ENCODE measurements around the gene RANBP2.

Gene RANBP2

GRCh38 chr2:108825736-108826135 is 106.5 kb downstream of the RANBP2 start:
- H3K27ac ChIP-seq (ENCODE audit: low read depth, low read length) = no peak overlapping the region
- H3K4me3 ChIP-seq (ENCODE audit: low read length) = no peak overlapping the region
- H3K4me1 ChIP-seq (ENCODE audit: control insufficient read depth, insufficient read depth, low read length) = no peaks in the 10 kb centered on the region
- H3K27me3 ChIP-seq (ENCODE audit: control insufficient read depth, insufficient read depth, low read length) = no peaks in the 10 kb centered on the region
- no peak overlapping the region for H3K9ac ChIP-seq (ENCODE audit: low read length)
- H3K36me3 ChIP-seq (ENCODE audit: control insufficient read depth, insufficient read depth, low read length) = no peaks in the 10 kb centered on the region

GRCh38 chr2:108829578-108830310 is 110.5 kb downstream of the RANBP2 start:
- Histone ChIP-seq H3K9ac (ENCODE audit: low read length) (no peak overlapping the region), H3K36me3 (ENCODE audit: control insufficient read depth, insufficient read depth, low read length) (no peaks in the 10 kb centered on the region), H3K27me3 (ENCODE audit: control insufficient read depth, insufficient read depth, low read length) (no peaks in the 10 kb centered on the region), H3K27ac (ENCODE audit: low read depth, low read length) (no peak overlapping the region), H3K4me3 (ENCODE audit: low read length) (no peak overlapping the region), H3K4me1 (ENCODE audit: control insufficient read depth, insufficient read depth, low read length) (no peaks in the 10 kb centered on the region)

DNA sequence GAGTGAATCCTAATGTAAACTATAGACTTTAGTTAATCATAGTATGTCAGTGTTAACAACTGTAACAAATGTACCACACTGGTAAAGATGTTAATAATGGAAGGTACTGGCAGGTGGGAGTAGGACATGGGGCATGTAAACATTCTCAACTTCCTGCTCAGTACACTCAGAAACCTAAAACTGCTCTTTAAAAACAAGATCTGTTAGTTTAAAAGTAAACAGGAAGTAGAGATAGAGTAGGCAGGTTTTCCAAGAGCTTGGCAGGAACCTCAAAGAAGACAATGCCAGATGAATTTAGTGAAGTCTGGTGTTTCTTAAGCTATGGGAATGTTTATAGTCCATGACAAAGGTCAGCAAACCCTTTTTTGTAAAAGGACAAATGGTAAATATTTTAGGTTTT is 113.9 kb downstream of the RANBP2 start:
- Histone ChIP-seq H3K36me3 (ENCODE audit: control insufficient read depth, insufficient read depth, low read length) (no peaks in the 10 kb centered on the region), H3K27ac (ENCODE audit: low read depth, low read length) (no peak overlapping the region), H3K4me3 (ENCODE audit: low read length) (no peak overlapping the region), H3K9ac (ENCODE audit: low read length) (no peak overlapping the region), H3K27me3 (ENCODE audit: control insufficient read depth, insufficient read depth, low read length) (no peaks in the 10 kb centered on the region), H3K4me1 (ENCODE audit: control insufficient read depth, insufficient read depth, low read length) (no peaks in the 10 kb centered on the region)

- Histone ChIP-seq H3K27ac (ENCODE audit: low read depth, low read length) (no peak overlapping the region), H3K4me1 (ENCODE audit: control insufficient read depth, insufficient read depth, low read length) (no peaks in the 10 kb centered on the region), H3K27me3 (ENCODE audit: control insufficient read depth, insufficient read depth, low read length) (no peaks in the 10 kb centered on the region), H3K36me3 (ENCODE audit: control insufficient read depth, insufficient read depth, low read length) (no peaks in the 10 kb centered on the region), H3K4me3 (ENCODE audit: low read length) (no peak overlapping the region), H3K9ac (ENCODE audit: low read length) (no peak overlapping the region)
Measured at GRCh38 chr2:108834620-108835019, 115.3 kb downstream of the RANBP2 start.

DNA sequence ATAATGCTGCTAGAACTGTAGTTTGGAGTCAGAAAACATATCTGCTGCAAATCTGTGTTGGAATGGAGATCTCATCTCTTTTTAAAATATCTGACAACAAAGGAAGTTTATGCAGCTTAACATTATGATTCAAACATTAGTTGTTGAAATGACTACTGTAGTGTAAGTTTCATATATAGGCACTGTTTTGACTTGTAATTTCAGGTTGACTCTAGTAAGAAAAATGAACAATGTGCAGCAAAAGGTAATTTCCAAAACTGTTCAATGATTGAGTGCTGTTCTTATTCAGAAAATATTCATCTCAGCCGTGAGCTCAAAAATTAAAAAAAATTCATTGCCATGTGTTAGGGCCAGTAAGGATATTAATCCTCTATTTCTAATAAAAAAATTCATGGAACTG is 115.8 kb downstream of the RANBP2 start:
- no peaks in the 10 kb centered on the region for H3K27me3 ChIP-seq (ENCODE audit: control insufficient read depth, insufficient read depth, low read length)
- no peaks in the 10 kb centered on the region for H3K36me3 ChIP-seq (ENCODE audit: control insufficient read depth, insufficient read depth, low read length)
- no peaks in the 10 kb centered on the region for H3K4me1 ChIP-seq (ENCODE audit: control insufficient read depth, insufficient read depth, low read length)
- H3K9ac ChIP-seq (ENCODE audit: low read length) = no peak overlapping the region
- H3K27ac ChIP-seq (ENCODE audit: low read depth, low read length) = no peak overlapping the region
- no peak overlapping the region for H3K4me3 ChIP-seq (ENCODE audit: low read length)

All from rectal smooth muscle tissue (tissue), 1 donor.